Fibroblast of skin of abdomen (primary cell): ENCODE measurements around the gene SENP3.
A peak's percentile ranks its signal among the peaks of the same experiment; 100 is the strongest.

Experiments used
- DNase-seq: peaks from one replicate; pipeline ENCODE4 v3.0.0-alpha.2; 2013

The SENP3 gene

DNA sequence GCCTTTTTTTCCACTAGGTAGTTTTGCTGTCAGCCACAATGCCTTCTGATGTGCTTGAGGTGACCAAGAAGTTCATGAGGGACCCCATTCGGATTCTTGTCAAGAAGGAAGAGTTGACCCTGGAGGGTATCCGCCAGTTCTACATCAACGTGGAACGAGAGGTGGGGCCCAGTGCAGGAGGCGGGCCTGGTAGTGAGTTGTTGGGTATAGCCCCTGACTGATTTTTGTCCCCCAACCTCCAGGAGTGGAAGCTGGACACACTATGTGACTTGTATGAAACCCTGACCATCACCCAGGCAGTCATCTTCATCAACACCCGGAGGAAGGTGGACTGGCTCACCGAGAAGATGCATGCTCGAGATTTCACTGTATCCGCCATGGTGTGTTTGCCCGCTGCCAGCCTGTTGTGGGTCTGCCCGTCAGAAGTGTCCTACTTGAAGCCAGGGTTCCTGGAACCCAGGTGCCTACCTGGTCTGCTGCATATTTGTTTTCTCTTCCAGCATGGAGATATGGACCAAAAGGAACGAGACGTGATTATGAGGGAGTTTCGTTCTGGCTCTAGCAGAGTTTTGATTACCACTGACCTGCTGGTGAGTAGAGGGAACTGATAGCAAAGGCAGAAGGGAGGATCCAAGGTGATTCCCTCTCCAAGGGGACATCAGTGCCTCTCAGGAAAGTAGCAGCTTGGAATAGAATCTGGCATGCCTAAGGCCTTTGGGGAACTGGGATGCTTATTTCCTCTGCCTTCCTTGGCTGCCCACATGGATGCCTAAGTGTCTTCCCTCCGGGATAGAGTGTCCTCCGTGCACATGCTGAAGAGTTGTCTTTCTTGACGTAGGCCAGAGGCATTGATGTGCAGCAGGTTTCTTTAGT, 15.8 kb downstream of the SENP3 start:
- no peak for DNase-seq

DNA sequence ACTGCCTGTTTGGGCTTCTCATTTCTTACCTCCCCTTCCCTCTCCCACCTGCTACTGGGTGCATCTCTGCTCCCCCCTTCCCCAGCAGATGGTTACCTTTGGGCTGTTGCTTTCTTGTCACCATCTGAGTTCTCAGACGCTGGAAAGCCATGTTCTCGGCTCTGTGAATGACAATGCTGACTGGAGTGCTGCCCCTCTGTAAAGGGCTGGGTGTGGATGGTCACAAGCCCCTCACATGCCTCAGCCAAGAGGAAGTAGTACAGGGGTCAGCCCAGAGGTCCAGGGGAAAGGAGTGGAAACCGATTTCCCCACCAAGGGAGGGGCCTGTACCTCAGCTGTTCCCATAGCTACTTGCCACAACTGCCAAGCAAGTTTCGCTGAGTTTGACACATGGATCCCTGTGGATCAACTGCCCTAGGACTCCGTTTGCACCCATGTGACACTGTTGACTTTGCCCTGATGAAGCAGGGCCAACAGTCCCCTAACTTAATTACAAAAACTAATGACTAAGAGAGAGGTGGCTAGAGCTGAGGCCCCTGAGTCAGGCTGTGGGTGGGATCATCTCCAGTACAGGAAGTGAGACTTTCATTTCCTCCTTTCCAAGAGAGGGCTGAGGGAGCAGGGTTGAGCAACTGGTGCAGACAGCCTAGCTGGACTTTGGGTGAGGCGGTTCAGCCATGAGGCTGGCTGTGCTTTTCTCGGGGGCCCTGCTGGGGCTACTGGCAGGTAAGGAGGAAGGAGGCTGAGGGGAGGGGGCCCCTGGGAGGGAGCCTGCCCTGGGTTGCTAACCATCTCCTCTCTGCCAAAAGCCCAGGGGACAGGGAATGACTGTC, 17.5 kb downstream of the SENP3 start, which contains the start of gene CD68:
Gene CD68 (plus strand): TSS at position 638 of the 833 bp plus-strand sequence. CDS start 40 bp downstream, at position 678.
- peak; percentile 87 for DNase-seq

DNA sequence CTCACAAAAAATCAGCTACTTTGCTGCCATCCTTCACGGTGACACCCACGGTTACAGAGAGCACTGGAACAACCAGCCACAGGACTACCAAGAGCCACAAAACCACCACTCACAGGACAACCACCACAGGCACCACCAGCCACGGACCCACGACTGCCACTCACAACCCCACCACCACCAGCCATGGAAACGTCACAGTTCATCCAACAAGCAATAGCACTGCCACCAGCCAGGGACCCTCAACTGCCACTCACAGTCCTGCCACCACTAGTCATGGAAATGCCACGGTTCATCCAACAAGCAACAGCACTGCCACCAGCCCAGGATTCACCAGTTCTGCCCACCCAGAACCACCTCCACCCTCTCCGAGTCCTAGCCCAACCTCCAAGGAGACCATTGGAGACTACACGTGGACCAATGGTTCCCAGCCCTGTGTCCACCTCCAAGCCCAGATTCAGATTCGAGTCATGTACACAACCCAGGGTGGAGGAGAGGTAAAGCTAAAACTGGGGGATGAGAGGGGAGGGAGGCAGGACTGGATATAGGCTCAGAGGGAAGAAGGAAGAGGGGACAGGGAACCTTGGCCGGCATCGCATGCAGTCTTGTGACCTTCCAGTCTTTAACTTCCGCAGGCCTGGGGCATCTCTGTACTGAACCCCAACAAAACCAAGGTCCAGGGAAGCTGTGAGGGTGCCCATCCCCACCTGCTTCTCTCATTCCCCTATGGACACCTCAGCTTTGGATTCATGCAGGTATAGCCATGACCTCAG, 18.3 kb downstream of the SENP3 start:
- no peak for DNase-seq

DNA sequence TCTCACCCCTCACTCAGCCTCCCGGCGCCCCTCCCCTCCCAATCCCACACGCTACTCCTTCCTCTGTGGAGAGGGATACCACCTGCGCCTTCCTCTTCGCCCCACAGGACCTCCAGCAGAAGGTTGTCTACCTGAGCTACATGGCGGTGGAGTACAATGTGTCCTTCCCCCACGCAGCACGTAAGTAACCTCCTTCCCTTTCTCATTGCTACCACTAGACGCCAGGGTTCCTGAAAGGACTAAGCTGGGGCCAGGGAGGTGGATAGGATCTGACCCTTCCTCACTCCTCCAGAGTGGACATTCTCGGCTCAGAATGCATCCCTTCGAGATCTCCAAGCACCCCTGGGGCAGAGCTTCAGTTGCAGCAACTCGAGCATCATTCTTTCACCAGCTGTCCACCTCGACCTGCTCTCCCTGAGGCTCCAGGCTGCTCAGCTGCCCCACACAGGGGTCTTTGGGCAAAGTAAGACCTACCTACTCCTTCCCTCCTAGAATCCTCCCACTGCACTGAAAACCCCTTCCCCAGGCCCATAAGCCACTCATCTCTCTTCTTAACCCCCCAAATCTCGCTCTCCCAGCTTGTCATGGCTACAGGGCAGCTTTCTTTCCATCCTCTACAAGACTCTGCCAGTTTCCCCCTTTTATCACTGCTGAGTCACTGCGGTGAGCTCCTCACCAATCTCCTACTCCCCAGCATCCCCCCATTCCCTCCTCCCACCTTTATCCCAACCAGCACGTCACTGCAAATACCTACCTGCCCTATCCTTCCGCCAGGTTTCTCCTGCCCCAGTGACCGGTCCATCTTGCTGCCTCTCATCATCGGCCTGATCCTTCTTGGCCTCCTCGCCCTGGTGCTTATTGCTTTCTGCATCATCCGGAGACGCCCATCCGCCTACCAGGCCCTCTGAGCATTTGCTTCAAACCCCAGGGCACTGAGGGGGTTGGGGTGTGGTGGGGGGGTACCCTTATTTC, 19.2 kb downstream of the SENP3 start:
- DNase-seq = no peak

DNA sequence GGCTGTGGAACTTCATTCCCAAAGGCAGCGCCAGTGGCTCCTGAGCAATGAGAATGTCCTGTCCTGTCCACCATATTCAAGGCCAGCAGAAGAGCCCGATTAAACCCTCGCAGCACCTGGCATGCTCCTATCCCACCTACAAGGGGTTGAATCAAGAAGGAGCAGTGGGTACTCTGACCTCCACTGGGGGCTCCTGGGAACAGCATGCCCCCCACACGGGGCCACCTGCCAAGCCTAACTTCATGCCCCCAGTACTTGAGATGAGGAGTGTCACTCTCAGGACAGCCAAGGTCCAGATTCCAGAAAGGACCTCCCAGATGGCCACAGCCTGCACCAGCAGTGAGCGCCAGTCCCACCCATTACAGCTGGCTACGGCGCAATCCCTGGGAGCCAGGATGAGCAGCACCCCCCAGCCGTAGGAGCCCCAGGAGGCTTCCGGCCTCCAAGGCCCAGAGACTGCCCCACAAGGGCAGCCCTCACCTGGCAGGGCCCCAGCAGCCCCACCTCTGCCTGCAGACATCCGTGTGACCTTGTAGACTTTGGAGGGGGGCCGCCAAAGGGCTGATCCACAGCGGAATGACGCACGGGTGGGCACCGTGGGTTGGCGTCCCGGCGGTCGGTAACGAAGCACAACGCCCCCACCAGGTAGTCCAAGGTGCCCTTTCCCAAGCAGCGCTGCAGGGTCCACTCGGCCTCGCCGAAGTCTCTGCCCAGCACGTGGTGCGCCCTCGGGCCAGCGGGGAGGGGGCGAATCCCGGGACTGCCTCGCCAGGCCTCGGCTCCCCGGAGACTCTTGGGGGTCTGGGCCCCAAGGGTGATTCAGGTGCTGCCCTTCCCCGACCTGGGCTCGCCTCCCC, 20.9 kb downstream of the SENP3 start:
- no peak for DNase-seq

DNA sequence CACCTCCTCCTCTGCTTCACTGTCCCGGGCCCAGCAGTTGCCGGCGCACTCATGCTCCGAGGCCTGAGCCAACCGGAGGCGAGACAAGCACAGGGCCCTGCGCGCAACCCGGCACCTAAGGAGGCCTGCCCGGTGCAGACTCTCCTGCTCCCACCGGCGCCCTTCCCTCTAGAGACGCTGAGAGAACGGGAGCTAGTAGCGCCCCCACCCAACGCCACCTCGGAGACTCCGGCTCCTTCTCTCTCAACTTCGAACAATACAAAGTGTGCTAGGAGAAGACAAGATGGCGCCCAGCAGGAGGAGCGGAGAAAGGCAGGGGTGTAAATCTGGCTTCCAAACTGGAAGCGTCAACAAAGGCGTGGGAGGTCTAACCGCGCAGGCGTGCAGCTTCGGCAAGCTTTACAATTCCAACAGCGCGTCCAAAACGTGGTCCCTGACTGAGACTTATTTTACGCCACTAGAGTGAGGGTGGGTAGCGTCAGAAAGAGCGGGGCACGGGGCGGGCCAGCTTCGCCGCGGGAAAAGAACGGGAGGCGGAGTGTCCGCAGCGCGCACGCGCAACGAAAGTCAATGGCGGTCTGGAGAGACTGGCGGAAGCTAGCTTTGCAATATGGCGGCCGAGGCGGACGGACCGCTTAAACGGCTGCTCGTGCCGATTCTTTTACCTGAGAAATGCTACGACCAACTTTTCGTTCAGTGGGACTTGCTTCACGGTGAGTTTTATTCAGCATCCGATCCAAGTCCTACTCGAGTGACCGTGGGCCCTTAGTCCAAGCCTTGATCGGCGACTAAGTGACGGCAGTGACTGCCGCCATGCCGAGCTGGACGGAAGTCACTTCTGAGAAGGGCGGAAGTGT, 21.8 kb downstream of the SENP3 start, which contains the start of gene MPDU1:
Gene MPDU1 (plus strand): TSS at position 600 of the 857 bp plus-strand sequence. CDS start 11 bp downstream, at position 611.
- peak; percentile 98 for DNase-seq

DNA sequence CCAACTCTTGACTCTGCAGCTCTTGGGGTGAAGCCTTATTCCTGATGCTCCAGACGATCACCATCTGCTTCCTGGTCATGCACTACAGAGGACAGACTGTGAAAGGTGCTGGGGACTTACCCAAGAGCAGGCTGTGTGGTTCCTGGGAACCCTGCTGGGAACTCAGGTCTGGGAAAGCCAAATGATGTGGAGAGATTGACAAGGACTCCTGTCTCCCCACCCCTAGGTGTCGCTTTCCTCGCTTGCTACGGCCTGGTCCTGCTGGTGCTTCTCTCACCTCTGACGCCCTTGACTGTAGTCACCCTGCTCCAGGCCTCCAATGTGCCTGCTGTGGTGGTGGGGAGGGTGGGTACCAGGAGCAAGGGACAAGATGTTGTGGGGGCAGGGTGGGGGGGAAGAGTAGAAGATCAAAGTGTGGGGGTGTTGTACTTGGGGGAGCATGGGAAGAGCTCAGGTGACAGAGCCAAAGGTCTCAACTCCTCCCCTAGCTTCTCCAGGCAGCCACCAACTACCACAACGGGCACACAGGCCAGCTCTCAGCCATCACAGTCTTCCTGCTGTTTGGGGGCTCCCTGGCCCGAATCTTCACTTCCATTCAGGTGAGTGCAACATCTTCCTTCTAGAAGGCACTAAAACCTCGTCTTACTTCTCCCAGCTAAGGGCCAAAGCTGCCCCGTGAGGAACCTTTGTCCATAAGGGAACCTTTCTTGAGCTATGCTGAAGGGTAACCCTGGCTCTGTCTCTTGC, 25.1 kb downstream of the SENP3 start:
- DNase-seq = no peak

DNA sequence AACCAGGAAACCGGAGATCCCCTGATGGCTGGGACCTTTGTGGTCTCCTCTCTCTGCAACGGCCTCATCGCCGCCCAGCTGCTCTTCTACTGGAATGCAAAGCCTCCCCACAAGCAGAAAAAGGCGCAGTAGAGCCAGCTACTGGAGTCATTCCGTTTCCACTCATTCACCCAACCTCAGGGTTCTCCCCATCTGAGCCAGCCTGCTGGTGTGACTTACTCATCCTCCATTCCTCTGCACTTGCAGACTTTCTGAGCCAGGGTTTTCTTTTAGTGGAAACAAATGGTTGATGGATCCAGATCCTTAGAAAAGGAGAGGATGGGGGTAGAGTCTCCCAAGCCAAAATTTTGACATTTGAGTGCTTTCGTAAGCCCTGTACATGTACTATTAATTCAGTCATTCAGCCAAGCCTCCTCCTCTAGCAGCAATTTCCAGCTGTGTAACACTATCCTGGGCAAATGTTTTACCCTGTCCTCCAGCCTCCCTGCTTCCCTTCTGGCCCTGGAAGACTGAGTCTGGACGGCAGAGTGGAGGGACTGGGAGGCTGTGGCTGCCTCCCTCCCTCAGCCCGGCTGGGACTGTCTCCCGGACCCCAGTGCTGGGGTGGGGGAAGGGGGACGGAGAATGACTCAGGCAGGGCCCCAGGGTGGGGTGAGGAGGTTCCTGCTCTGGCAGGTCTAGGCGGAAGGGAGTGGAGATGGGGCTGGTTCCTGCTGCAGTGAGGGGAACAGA, 25.9 kb downstream of the SENP3 start:
- peak; percentile 95 for DNase-seq

DNA sequence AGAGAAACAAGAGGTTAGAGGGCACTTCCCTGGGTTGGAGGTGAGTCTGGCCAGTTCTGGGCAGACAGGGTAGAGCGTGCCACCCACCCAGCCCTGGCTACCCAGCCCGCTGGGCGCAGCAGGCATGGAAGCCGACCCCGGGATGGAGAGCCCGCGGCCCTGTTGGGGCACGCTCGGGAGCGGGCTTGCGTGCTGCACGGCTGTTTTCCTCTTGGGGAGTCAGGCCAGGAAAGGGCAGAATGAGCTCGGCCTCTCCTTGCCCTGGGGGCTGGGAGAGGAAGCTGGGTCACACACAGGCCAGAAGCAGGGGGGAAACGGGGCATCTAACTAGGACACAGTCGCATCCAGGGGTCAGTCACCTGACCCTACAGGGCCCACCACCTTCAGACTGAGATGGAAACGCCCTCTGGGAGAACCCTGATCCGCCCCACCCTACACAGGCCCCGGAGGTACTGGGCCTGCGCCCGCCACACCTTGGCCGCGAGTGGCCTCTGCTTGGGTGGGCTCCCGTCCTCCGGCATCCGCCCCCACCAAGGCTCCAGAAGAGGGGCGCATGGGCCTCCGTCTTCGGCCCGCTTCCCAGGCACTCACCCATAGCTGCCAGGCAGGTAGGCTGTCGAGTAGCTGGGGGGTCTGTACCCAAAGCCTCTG, 27.0 kb downstream of the SENP3 start:
- DNase-seq = no peak

DNA sequence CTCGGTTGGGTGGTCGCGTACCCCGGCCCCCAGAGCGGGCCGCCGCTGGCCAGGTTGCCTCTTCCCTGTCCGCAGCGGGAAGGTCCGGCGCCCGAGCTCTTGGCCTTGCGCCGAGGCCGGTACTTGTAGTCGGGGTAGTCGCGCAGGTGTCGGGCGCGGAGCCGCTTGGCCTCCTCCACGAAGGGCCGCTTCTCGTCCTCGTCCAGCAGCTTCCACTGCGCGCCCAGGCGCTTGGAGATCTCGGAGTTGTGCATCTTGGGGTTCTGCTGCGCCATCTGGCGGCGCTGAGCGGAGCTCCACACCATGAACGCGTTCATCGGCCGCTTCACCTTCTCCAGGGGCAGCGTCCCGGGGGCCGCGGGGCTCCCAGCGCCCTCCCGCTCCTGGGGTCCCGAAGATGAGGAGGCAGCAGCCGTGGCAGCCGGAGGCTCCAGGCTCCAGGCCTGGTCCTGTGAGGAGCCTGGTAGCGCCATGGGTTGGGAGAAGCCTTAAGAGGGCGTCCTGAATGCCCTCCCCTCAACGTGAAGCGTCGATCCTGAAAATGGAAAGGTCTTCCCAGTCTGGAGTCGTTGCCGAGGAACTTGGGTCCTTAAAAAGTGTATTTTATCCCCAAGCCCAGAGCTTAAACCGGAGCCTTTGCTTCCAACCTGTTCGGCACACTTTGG, 27.6 kb downstream of the SENP3 start:
- DNase-seq = peak; percentile 84

DNA sequence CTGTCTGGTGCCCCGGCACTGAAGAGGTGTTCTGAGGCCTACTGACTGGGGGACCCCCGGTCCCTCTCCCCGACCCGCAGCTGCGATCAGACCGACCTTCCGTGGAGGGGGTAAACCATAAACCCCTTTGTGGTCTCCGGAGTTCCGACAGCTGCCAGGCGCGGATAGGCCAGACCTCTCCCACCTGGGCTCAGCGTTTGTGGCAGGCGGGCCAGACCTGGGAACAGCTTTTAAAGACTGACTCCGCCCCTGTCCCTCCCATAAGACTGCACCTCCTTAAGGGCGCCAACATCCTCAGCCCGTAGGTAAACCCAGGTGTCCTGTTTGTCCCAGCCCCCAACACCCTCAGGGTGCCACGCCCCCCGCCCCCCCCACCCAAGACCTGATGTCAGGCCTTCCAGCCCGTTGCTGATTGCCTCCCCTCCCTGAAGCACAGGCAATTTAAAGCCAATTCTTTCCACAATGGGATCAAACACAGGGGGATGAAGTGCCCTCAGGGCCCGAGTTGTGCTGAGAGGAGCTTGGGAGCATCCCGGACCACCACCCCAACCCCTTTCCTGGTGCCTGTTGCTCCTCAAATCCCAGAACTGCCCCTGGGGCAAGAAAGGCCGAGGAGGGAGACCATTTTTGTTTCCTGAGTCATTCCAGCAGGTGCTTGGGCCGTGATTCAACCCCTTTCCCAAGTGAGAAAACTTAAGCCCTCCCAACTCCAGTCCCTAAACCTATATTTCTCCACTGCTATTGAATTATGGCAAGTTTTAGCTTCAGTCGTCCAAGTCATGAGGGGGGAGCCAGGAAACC, 28.4 kb downstream of the SENP3 start, which contains the start of gene SOX15:
Gene SOX15 (minus strand): TSS at position 204 of the 801 bp plus-strand sequence. CDS start 418 bp downstream, outside the sequence.
- DNase-seq = no peak

DNA sequence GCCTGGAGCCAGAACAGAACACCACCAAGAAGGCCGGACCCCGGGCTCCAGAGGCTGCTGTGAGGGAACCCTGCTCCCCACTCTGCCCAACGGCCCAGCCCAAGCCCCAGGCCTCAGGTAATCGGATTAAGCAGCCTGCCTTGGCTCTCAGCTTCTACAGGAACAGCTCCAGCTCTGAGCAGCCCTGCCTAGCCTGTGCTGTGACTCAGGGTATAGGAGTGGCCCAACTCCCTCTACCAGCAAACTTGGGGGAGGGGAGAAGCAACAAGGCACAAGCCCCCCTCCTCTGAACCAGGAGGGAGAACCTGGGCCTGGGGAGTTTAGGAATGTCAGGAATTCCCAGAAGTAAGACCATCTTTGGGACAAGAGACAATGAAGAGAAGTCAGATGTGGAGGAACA, 29.0 kb downstream of the SENP3 start:
- DNase-seq = peak; percentile 59

DNA sequence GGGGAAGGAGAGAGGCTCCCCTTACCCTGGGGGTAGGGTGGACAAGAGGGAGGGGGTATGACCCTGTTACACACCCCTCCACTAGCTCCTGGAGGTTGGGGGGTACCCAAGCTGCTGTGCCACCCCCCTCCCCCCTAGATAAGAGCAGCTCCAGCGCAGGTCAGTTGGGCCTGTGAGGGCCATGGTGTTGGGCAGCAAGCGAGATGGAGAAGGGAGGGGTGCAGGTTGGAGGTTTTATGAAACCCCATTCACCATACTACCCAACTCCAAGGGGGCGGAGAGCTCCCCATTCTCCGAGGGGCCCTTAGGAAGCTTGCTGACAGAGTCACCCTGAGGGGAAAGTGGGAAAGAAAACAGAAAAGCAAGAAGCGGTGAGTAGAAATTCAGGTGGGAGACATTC, 29.9 kb downstream of the SENP3 start:
- no peak for DNase-seq

DNA sequence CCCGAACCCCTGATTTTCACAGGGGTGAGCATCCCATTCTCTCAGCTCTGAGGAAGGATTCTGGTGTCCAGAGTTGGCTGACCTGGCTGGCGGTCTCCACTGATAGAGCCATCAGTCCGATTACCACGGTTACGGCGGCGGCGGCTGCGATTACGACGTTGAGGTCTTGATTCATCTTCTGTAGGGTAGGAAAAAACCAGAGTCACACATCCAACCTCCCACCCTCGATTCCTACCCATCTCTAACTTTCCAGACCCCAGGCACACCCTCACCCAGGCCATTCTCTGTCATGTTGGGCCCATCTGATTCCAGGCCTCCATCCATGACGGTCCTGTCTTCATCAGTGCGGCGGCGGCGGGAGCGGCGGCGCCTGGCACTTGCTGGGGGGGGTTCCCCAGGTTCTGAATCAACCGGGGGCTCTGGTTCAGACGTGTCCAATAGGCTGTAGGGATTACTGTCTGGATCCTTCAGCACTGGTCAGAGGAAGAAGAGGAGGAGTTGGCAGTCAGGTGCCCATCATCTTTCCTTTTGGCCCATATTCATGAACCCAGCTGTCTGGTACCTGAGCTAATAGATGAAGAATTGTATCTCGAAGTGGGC, 30.8 kb downstream of the SENP3 start:
- no peak for DNase-seq

DNA sequence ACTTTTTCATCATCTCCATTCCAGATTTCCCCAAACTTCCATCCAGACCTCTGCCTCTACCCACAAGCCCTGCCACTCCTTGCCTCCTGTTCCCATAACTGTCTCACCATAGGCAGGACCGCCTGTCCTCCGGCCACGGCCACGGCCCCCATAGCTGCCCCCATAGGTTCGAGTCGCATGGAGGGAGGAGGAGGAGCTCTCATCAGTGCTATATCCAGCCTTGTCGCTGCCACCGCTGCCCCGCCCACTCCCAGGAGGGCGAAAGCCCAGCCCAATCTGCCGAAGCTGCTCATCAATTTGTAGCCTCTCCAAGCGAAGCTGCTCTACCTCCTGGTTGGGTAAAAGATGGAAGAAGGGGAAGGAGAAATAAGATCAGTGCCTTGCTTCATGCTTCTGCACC, 31.6 kb downstream of the SENP3 start:
- no peak for DNase-seq
